ENCODE results near the gene RPL41.
A peak's percentile ranks its signal among the peaks of the same experiment; 100 is the strongest.
"Not testable (repeated sequence)": the region's sequence is repeated elsewhere in the genome, so short reads cannot be mapped to it uniquely, and the experiment has no call there.

RPL41 gene

DNA sequence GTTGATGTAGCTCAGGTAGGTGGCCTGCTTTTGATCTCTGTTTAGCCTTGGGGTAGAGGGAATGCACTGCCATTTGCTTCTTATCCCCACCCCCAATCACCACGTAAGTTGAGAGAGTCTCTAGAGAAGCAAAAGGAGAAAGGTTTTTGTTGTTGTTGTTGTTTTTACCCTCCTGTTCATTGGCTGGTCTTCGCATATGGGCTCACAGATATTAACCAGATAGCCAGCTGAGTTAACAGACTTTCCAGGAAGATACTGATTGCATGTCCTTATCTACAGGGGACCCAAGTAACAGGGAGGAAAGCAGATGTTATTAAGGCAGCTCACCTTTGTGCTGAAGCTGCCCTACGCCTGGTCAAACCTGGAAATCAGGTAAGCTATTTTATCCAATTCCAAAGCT is 9.2 kb upstream of the RPL41 start:
- TF ChIP-seq, protein P1, sequence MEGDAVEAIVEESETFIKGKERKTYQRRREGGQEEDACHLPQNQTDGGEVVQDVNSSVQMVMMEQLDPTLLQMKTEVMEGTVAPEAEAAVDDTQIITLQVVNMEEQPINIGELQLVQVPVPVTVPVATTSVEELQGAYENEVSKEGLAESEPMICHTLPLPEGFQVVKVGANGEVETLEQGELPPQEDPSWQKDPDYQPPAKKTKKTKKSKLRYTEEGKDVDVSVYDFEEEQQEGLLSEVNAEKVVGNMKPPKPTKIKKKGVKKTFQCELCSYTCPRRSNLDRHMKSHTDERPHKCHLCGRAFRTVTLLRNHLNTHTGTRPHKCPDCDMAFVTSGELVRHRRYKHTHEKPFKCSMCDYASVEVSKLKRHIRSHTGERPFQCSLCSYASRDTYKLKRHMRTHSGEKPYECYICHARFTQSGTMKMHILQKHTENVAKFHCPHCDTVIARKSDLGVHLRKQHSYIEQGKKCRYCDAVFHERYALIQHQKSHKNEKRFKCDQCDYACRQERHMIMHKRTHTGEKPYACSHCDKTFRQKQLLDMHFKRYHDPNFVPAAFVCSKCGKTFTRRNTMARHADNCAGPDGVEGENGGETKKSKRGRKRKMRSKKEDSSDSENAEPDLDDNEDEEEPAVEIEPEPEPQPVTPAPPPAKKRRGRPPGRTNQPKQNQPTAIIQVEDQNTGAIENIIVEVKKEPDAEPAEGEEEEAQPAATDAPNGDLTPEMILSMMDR (IDR thresholded peaks at IDR 0.05; ENCODE audit: extremely low read depth, insufficient read depth, missing control alignments) = no peak
- in situ Hi-C loops (cut with MboI; ENCODE audit: low pct_unique_long_range_greater_than_20kb, low sequenced_read_pairs, unreplicated experiment) = no loop called here
- no peak for DNase-seq (ENCODE audit: low spot score)

DNA sequence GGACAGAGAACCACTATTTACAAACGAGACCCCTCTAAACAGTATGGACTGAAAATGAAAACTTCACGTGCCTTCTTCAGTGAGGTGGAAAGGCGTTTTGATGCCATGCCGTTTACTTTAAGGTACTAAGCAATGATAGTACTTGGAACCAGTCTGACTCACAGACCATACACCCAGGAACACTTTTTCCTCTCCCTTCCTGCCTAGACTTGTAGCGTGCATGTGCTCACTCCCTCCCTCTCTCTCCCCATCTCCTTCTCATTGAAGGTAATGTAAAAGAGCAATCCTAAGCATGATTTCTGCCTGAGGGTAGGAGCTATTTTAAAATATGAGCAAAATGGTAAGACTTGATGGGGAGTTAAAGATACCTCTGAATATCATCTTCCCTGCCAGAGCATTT is 5.9 kb upstream of the RPL41 start:
- in situ Hi-C loops (cut with MboI; ENCODE audit: low pct_unique_long_range_greater_than_20kb, low sequenced_read_pairs, unreplicated experiment) = no loop called here
- TF ChIP-seq, protein P1 (IDR thresholded peaks at IDR 0.05; ENCODE audit: extremely low read depth, insufficient read depth, missing control alignments) = no peak

DNA sequence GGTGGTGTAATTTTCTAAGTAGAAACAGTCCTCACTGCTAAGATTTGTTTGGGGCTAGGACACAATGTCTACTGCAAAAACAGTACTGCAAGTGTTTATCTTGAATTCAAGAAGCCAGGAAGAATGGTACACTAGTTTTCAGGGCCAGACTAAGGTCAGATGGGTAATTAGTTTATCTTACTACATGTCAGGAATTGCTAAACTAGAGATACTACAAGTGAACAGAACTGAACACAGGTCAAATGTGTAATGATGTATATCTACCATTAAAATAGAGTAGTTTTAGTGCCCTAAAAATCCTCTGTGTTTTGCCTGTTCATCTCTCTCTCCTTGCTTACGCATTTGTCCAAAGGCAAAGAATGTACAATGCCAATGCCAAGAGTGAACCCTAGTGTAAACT is 2.3 kb upstream of the RPL41 start:
- no peak for DNase-seq (ENCODE audit: low spot score)
- in situ Hi-C loops (cut with MboI; ENCODE audit: low pct_unique_long_range_greater_than_20kb, low sequenced_read_pairs, unreplicated experiment) = no loop called here
- TF ChIP-seq, protein P1 (IDR thresholded peaks at IDR 0.05; ENCODE audit: extremely low read depth, insufficient read depth, missing control alignments) = no peak

More for the DNA sequence above, 5.9 kb upstream of the RPL41 start:
- DNase-seq (ENCODE audit: low spot score) = no peak

DNA sequence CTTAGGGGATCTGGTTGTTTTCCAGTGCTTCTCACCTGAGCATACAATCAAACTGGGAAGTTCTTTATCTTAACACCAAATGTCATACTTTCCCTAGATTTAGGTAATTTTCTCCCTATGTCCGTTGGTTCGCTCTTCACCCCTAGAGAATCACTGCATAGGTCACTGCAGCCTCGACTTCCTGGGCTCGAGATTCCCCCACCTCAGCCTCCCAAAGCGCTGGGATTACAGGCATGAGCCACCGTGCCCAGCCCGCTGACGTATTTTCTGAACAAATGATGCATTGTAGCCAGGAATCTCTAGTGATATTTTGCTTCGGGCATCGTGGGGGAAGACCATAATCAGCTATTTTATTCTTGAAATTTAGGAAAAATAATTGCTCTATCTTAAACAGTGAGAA is 1.1 kb upstream of the RPL41 start:
- TF ChIP-seq, protein P1 (IDR thresholded peaks at IDR 0.05; ENCODE audit: extremely low read depth, insufficient read depth, missing control alignments) = no peak
- in situ Hi-C loops (cut with MboI; ENCODE audit: low pct_unique_long_range_greater_than_20kb, low sequenced_read_pairs, unreplicated experiment) = no loop called here
- DNase-seq (ENCODE audit: low spot score) = no peak

- in situ Hi-C loops (cut with MboI; ENCODE audit: low pct_unique_long_range_greater_than_20kb, low sequenced_read_pairs, unreplicated experiment); DNase-seq (ENCODE audit: low spot score): not testable (repeated sequence)
These were observed 761 bp downstream of the RPL41 start for GRCh38 chr12:56117082-56117706.

DNA sequence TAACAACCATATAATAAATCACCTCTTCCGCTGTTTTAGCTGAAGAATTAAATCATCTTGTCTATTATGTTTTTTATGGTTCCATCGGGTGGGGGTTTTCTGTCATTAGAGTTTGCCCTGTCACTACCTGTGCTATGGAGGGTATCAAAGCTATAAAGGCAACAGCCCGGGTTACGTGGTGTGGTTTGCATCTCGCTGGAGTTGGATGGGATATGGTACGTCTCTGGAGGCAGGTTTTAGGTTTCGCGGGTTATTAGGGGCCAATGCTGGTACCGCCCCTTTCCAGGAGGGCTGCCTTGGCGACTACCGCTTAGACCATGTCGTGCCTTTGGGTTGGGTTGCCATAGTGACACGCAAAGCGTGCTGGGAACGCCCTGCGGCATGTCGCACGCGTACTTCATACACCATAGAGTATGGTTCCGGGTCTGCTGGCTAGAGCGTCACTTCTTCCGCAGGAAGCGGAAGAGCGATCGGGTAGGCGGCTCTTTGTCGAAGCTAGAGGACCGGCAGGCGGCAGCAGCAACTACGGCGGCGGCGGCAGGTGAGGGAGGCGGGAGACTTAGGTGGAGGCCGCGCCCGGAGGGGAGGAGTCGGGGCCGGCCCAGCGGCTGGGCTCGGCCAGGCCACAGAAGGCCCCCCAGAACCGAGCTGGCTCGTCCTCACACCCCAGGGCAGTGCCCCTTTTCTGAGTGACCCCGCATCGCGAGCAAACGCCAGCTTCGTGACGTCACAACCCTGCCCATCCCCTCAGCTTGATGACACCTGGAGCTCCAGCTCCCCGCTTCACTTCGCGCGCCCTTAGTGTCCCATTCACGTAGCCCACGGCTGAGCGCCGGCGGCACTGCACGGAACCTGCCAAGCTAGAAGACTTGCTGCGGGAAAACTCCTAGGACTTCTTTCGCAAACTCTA is 1.6 kb downstream of the RPL41 start, which contains the start of gene ZC3H10:
ZC3H10 (plus strand) TSS at position 489 of the 910 bp plus-strand sequence. CDS start 2,297 bp downstream, outside the sequence.
- in situ Hi-C loops (cut with MboI; ENCODE audit: low pct_unique_long_range_greater_than_20kb, low sequenced_read_pairs, unreplicated experiment) = no loop called here
- TF ChIP-seq, protein P1 (IDR thresholded peaks at IDR 0.05; ENCODE audit: extremely low read depth, insufficient read depth, missing control alignments) = peak; percentile 55

More for the DNA sequence above, 1.6 kb downstream of the RPL41 start, which contains the start of gene ZC3H10:
- DNase-seq (ENCODE audit: low spot score) = peak; percentile 96
